ENCODE results near the gene PSMD9.
"Not testable (repeated sequence)": the region's sequence is repeated elsewhere in the genome, so short reads cannot be mapped to it uniquely, and the experiment has no call there.

Gene PSMD9

DNA sequence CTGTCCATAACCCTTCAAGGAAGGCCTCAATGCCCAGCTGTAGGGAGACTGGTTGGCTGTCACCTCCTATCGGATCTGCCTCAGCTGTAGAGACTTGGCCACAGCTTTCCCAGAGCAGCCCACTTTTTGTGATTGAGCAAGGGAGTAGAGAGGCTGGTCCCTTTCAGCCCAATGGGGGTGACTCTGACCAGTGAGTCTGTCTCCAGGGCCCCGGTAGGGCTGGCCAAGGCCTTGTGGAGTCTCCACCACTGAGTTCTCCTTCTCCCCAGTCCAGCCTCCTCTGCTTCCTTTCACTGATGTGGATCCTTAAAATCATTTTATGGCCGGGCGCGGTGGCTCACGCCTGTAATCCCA lies 15.4 kb upstream of the PSMD9 start:
- Histone ChIP-seq H2AFZ (ENCODE audit: low read depth, low read length, severe bottlenecking) (no peak overlapping the region), H3K9me3 (ENCODE audit: insufficient read depth, low read length) (no peaks in the 10 kb centered on the region), H4K20me1 (ENCODE audit: low read depth, low read length) (no peaks in the 10 kb centered on the region), H3K9ac (ENCODE audit: low read length) (no peak overlapping the region), H3K27me3 (ENCODE audit: low read length) (no peaks in the 10 kb centered on the region), H3K9me2 (replicated peaks; ENCODE audit: insufficient read depth, low read length) (no peaks in the 10 kb centered on the region), H3F3A (ENCODE audit: insufficient read depth) (no peaks in the 10 kb centered on the region), H3K36me3 (ENCODE audit: low read length) (no peaks in the 10 kb centered on the region), H3K27ac (ENCODE audit: low read depth, low read length) (no peak overlapping the region), H3K4me2 (ENCODE audit: low read depth, low read length, poor library complexity, severe bottlenecking) (no peak overlapping the region), H3K79me2 (ENCODE audit: insufficient read depth, low read length) (no peaks in the 10 kb centered on the region), H3K4me3 (ENCODE audit: insufficient read depth, low read length, poor library complexity, severe bottlenecking) (no peak overlapping the region)
- TF ChIP-seq, protein P1, sequence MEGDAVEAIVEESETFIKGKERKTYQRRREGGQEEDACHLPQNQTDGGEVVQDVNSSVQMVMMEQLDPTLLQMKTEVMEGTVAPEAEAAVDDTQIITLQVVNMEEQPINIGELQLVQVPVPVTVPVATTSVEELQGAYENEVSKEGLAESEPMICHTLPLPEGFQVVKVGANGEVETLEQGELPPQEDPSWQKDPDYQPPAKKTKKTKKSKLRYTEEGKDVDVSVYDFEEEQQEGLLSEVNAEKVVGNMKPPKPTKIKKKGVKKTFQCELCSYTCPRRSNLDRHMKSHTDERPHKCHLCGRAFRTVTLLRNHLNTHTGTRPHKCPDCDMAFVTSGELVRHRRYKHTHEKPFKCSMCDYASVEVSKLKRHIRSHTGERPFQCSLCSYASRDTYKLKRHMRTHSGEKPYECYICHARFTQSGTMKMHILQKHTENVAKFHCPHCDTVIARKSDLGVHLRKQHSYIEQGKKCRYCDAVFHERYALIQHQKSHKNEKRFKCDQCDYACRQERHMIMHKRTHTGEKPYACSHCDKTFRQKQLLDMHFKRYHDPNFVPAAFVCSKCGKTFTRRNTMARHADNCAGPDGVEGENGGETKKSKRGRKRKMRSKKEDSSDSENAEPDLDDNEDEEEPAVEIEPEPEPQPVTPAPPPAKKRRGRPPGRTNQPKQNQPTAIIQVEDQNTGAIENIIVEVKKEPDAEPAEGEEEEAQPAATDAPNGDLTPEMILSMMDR (IDR thresholded peaks at IDR 0.05; ENCODE audit: insufficient read depth, low read length, poor library complexity, severe bottlenecking) = no peak
- TF ChIP-seq EZH2phosphoT487 (conservative IDR thresholded peaks at IDR 0.05; ENCODE audit: low read length) = no peak

DNA sequence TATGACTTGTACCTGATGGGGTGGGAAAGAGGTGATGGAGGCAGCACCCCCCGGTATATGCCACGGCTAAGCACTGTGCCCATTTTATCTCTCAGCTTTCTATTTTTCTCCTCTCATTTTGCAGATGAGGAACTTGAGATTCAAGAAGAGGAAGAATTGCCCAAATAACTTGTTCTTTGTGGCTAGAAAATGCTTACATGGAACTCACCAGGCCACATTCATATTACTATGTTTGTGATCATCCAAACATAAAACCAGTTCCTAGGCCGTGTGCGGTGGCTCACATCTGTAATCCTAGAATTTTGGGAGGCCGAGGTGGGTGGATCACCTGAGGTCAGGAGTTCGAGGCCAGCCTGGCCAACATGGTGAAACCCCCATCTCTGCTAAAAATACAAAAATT lies 14.5 kb upstream of the PSMD9 start:
- Histone ChIP-seq H3K9me3 (ENCODE audit: insufficient read depth, low read length) (no peaks in the 10 kb centered on the region), H3K27ac (ENCODE audit: low read depth, low read length) (no peak overlapping the region), H3K27me3 (ENCODE audit: low read length) (no peaks in the 10 kb centered on the region), H3K9ac (ENCODE audit: low read length) (no peak overlapping the region), H3K4me3 (ENCODE audit: insufficient read depth, low read length, poor library complexity, severe bottlenecking) (no peak overlapping the region), H3K36me3 (ENCODE audit: low read length) (no peaks in the 10 kb centered on the region), H3F3A (ENCODE audit: insufficient read depth) (no peaks in the 10 kb centered on the region), H3K79me2 (ENCODE audit: insufficient read depth, low read length) (no peaks in the 10 kb centered on the region), H4K20me1 (ENCODE audit: low read depth, low read length) (no peaks in the 10 kb centered on the region), H3K4me2 (ENCODE audit: low read depth, low read length, poor library complexity, severe bottlenecking) (no peak overlapping the region), H3K9me2 (replicated peaks; ENCODE audit: insufficient read depth, low read length) (no peaks in the 10 kb centered on the region), H2AFZ (ENCODE audit: low read depth, low read length, severe bottlenecking) (no peak overlapping the region)
- TF ChIP-seq, protein P1 (IDR thresholded peaks at IDR 0.05; ENCODE audit: insufficient read depth, low read length, poor library complexity, severe bottlenecking) = no peak
- no peak for TF ChIP-seq EZH2phosphoT487 (conservative IDR thresholded peaks at IDR 0.05; ENCODE audit: low read length)

DNA sequence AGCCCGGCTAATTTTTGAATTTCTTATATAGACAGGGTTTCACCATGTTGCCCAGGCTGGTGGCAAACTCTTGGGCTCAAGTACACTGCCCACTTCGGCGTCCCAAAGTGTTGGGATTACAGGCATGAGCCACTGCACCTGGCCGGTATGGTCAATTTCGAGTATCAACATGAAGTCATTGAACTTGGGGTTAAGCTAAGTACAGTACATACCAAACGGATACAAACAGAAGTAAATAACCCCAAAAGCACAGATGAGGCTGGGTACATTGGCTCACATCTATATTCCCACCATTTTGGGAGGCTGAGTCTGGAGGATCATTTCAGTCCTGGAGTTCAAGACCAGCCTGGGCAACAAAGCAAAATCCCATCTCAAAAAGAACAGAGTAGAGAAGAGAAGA lies 13.0 kb upstream of the PSMD9 start:
- Histone ChIP-seq H3K79me2 (ENCODE audit: insufficient read depth, low read length) (no peaks in the 10 kb centered on the region), H3K27me3 (ENCODE audit: low read length) (no peaks in the 10 kb centered on the region), H3K9ac (ENCODE audit: low read length) (no peak overlapping the region), H3K36me3 (ENCODE audit: low read length) (no peaks in the 10 kb centered on the region), H3K9me2 (replicated peaks; ENCODE audit: insufficient read depth, low read length) (no peaks in the 10 kb centered on the region), H4K20me1 (ENCODE audit: low read depth, low read length) (no peaks in the 10 kb centered on the region), H2AFZ (ENCODE audit: low read depth, low read length, severe bottlenecking) (no peak overlapping the region), H3K9me3 (ENCODE audit: insufficient read depth, low read length) (no peaks in the 10 kb centered on the region), H3K27ac (ENCODE audit: low read depth, low read length) (no peak overlapping the region), H3K4me3 (ENCODE audit: insufficient read depth, low read length, poor library complexity, severe bottlenecking) (no peak overlapping the region), H3F3A (ENCODE audit: insufficient read depth) (no peaks in the 10 kb centered on the region), H3K4me2 (ENCODE audit: low read depth, low read length, poor library complexity, severe bottlenecking) (no peak overlapping the region)
- no peak for TF ChIP-seq EZH2phosphoT487 (conservative IDR thresholded peaks at IDR 0.05; ENCODE audit: low read length)
- TF ChIP-seq, protein P1 (IDR thresholded peaks at IDR 0.05; ENCODE audit: insufficient read depth, low read length, poor library complexity, severe bottlenecking) = no peak

DNA sequence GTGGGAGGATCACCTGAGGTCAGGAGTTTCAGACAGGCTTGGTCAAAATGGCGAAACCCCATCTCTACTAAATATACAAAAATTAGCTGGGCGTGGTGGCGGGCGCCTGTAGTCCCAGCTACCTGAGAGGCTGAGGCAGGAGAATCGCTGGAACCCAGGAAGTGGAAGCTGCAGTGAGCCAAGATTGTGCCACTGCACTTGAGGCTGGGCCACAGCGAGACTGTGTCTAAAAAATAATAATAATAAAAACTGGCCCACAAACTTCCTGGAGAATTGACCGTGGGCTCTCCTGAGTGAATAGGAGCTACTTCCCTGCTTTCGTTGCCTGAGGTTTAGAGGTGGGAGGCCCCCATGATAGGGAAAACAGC lies 12.5 kb upstream of the PSMD9 start:
- not testable (repeated sequence) for H3K9me2 ChIP-seq (replicated peaks; ENCODE audit: insufficient read depth, low read length); H3F3A ChIP-seq (ENCODE audit: insufficient read depth); H4K20me1 ChIP-seq (ENCODE audit: low read depth, low read length); H3K4me3 ChIP-seq (ENCODE audit: insufficient read depth, low read length, poor library complexity, severe bottlenecking); H3K4me2 ChIP-seq (ENCODE audit: low read depth, low read length, poor library complexity, severe bottlenecking); H3K9ac ChIP-seq (ENCODE audit: low read length); H2AFZ ChIP-seq (ENCODE audit: low read depth, low read length, severe bottlenecking); H3K27me3 ChIP-seq (ENCODE audit: low read length); H3K27ac ChIP-seq (ENCODE audit: low read depth, low read length); H3K79me2 ChIP-seq (ENCODE audit: insufficient read depth, low read length); H3K9me3 ChIP-seq (ENCODE audit: insufficient read depth, low read length); H3K36me3 ChIP-seq (ENCODE audit: low read length)

Measured in SU-DHL-6 (cell line).